Measurements from ENCODE around the gene GAPVD1.
"Not testable (repeated sequence)": the region's sequence is repeated elsewhere in the genome, so short reads cannot be mapped to it uniquely, and the experiment has no call there.

The GAPVD1 gene

DNA sequence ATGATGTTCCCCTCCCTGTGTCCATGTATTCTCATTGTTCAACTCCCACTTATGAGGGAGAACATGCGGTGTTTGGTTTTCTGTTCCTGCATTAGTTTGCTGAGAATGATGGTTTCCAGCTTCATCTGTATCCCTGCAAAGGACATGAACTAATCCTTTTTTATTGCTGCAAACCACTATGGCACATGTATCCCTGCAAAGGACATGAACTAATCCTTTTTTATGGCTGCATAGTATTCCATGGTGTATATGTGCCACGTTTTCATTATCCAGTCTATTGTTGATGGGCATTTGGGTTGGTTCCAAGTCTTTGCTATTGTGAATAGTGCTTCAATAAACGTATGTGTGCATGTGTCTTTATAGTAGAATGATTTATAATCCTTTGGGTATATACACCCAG is 54.7 kb downstream of the GAPVD1 start:
- not testable (repeated sequence) for DNase-seq

DNA sequence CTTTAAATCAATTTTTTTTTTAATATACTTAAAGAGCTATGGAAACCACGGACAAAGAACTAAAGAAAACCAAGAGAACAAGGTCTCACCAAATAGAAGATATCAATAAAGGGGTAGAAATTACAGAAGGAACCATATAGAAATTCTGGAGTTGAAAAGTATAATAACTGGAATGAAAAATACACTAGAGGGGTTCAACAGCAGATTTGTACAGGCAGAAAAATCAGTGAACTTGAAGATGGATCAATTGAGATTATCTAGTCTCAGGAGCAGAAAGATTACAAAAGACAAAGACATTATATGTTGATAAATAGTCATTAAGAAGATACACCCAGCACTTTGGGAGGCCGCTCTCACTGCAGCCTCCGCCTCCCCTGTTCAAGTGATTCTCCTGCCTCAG is 56.1 kb downstream of the GAPVD1 start:
- no peak for DNase-seq

DNA sequence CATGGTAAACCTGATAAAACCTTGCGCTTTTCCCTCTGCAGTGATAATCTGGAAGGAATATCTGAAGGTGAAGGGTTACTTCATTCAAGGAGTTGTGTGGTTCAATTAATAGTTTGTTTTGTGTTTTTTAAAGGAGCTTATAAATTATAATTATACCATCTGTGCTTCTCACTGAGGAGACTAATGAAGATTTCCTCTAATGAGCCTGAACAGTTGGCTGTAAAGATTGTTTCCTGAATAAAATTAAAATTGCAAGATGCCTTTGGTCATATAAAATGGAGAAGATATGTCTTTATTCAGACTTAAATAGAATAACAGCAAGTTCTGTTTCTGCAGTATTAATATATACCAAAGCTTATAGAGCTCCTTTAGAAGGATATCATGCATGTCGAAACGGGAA is 59.9 kb downstream of the GAPVD1 start:
- no peak for DNase-seq

DNA sequence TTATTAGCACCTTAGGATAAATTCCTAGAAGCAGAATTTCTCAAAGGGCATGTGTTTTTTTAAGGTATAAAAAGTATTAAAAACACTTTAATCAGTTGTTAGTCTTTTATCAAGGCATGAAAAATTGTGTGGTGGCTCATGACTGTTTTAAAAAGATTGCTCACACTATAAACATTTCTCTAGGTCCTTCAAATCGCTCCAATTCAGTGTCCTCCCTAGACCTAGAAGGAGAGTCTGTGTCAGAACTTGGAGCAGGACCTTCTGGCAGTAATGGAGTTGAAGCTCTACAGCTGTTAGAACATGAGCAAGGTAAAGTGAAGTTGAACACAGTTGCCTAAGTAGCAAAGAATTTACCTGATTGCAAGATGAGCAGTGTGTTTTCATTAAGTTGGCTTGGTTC is 62.0 kb downstream of the GAPVD1 start:
- DNase-seq = no peak

DNA sequence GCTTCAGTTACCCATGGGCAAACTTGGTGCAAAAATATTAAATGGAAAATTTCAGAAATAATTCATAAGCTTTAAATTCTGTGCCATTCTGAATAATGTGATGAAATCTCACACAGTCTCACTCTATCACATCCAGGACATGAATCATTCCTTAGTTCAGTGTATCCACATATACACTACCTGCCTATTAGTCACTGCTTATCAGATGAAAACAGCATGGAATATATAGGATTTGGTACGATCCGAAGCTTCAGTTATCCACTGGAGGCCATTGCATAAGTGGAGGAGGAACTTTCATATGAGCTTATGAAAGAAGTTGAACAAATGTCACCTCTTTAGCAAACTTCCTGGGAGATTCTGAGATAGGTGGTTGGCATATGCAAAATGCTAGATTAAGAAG is 64.2 kb downstream of the GAPVD1 start:
- no peak for DNase-seq

DNA sequence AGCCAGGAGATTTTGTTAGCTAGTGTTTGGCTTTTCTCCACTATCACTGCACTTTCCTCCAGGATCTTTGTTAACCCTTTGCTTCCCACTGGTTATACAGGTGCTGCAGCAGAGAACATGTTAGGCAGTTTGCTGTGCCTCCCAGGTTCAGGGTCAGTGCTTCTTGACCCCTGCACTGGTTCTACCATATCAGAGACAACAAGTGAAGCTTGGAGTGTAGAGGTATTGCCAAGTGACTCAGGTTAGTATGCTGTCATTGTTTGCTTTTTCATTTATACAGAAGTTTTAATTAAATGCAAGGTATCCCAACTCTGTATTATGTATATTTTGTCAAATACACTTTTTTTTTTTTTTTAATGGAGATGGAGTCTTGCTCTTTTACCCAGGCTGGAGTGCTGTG is 68.4 kb downstream of the GAPVD1 start:
- no peak for DNase-seq

DNA sequence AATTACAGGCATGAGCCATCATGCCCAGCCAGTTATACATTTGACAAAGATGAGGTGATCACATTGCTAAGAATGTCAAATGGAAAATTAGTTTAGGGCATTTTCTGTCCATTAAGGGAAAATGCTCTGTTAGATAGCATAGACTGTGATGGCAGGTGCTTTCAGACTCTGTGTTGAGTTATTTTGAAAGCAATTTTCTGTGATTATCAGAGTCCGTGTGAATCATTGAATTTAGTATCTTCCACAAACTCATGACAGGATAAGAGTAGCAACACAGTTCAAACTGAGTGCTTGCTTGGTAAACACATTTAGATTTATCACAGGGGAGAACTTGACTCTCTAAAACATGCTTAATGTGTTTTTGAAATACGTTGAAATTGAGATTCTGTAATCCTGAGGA is 69.0 kb downstream of the GAPVD1 start:
- DNase-seq = no peak

DNA sequence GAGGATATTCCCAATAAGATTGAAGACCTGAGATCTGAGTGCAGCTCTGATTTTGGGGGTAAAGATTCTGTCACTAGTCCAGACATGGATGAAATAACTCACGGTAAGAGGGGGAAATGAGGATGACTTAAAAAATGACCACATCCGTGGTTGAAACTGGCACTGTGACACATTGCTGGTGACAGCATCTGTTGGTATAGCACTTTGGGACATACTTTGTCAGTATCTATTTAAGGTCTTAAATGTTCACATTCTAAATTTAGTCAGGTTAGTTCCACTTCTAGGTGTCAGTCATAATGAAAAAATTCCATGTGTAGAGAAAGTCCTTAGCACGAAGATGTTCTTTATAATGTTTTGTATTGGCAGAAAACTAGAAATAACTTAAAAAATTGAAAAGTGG is 70.9 kb downstream of the GAPVD1 start:
- DNase-seq = peak; percentile 29

DNA sequence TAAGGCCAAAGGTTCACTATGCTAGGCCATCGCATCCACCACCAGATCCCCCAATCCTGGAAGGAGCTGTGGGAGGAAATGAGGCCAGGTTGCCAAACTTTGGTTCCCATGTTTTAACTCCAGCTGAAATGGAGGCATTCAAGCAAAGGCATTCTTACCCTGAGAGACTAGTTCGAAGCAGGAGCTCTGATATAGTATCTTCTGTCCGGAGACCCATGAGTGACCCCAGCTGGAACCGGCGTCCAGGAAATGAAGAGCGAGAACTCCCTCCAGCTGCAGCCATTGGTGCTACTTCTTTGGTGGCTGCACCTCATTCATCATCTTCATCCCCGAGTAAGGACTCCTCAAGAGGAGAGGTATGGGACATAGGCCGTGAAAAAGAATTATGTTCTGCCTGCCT is 75.6 kb downstream of the GAPVD1 start:
- no peak for DNase-seq

DNA sequence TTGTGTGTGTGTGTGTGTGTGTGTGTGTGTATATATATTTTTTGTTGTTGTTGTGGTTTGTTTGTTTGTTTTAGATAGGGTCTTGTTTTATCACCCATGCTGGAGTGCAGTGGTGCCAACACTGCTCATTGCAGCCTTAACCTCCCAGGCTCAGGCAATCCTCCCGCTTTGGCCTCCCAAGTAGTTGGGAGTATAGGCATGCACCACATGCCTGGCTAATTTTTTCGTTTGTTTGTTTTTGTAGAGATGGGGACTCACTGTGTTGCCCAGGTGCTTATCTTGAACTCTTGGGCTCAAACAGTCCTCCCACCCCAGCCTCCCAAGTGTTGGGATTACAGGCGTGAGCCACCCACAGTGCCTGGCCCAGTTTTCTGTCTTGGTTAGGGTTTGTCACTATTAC is 77.3 kb downstream of the GAPVD1 start:
- no peak for DNase-seq

DNA sequence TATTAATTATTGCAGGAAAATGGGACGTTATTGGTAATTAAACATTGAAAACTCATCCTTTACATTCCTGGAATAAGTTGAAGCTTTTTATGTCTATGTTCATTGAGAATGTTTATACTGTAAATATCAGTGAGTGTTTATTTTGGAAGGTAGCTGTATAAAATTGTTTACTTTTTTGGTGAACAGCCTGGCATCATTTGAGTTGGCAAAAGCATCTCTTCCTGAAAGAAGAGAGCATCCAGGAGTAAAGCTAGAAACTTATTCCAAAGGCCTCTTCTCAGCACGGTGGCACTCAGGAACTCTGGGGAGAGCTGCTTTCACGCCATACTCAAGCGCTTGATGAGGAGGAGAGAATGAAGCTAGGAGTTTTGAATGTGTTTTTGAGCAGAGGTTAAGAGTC is 79.9 kb downstream of the GAPVD1 start:
- no peak for DNase-seq

DNA sequence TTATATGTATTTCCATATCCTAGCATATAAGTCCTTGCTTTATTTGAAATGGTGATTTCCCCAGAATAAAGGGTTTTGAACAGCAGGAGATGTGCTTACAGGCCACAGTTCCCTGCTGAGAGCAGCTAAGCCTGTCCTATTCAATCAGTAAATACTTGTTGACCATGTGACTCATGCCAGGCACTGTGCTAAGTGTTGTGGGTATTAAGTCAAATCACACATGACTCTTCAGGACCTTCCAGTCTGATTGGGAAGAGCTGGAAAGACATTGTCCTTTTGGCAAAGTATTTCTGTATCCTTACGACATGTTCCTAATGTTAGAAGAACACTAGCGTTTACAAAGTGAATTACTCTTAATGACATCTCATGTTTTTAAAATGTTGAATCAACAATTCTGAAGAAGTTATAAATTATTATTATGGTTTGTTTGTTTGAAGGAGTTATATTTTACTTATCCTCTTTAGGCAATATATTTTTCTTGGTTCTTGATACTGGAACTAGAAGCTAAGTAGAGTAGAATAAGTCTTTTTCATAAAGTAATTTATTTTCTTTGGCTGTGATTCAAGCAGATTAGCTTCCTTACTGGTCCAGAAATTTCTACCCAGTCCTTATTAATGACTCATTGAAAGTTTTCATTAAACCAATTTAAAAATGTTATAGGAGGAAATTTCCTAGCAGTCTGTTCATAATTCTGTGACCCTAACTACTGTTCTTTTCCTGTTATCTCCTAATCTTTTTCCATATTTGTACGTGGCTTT is 82.1 kb downstream of the GAPVD1 start:
- DNase-seq = peak; percentile 52

DNA sequence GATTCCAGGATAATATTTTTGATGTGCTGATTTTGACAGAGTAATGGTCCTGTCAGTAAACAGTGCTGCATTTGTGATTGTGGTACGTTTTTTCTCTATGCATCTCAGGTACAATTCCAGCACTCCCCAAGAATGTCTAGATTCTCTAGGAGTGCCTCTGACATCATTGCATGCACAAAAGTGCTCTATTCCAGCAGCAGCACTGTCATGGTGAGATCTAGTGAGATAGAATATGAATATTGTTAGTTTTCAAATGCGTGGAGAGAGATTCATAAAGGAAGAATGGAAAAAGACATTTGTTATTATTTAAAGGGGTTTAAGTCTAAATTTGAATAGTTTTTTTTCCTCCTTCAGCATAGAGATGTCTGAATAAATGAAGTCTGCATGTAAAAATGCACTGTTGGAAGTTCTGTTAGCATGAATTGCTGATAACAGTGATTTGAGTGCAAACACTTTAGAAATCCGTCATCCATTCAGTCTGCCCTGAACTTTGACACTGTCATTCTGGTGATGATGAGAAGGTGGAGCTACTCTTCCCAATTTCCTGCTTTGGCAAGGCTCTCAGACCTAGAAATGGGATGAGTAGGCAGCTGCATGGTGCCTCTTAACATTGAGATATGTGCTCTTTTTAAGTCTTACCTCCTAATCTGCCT is 84.6 kb downstream of the GAPVD1 start:
- DNase-seq = no peak

DNA sequence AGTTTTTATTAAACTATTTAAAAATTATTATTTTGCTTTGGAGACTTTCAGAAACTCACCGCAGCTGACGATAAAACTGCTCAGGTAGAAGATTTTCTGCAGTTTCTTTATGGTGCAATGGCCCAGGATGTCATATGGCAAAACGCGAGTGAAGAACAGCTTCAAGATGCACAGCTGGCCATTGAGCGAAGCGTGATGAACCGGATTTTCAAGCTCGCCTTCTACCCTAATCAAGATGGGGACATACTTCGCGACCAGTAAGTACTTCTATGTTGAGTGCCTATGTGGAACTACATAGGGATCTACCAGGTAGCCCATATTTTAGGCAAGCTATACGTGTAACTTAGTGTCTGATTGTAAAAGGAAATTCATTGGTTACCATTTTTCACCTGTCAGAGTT is 94.0 kb downstream of the GAPVD1 start:
- no peak for DNase-seq

DNA sequence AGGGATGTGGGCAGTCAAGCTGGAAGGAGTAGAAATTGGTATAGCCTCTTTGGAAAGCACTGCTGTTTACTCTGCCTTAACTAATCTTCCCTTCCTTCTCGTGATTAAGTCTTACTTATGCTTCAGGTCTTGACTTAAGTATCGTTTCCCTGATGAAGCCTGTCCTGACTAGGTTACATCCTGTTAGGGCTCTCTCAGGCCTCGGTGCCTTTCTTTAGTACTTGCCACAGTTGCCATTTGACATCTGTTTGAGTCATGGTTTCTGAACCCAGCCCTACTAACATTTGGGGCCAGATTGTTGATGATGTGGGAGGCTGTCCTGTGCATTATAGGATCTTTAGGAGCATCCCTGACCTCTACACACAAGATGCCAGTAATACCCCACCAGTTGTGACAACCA is 94.4 kb downstream of the GAPVD1 start:
- DNase-seq = no peak

DNA sequence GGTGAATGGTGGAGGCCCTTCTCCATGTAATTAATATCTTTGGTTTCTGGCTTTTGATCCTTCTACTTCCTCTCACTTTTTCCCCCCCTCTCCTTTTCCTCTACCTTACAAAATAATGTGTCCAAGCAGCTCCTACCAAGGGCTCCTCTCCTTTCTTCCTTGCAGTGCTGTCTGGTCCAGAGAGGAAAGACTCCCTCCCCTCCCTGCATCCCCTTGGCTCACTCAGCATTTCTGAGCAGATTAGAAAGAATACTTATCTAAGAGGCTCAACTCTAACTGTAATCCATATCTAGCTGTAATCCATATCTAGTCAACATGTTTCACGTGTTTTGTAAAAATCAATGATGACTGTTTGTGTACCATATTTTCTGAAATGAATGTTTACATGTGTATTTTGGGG is 97.4 kb downstream of the GAPVD1 start:
- no peak for DNase-seq

DNA sequence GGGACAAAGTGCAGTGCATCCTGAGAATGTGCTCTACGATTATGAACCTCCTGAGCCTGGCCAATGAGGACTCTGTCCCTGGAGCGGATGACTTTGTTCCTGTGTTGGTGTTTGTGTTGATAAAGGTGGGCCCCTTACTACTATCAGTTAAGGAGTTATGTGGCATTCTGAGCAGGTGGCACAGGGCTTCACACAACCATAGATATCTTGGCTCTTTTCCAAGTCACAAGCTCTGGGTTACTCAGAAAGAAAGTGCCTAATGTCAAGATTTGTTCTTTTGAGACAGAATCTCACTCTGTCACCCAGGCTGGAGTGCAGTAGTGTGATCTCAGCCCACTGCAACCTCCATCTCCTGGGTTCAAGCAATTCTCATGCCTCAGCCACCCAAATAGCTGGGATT is 99.0 kb downstream of the GAPVD1 start:
- DNase-seq = no peak

DNA sequence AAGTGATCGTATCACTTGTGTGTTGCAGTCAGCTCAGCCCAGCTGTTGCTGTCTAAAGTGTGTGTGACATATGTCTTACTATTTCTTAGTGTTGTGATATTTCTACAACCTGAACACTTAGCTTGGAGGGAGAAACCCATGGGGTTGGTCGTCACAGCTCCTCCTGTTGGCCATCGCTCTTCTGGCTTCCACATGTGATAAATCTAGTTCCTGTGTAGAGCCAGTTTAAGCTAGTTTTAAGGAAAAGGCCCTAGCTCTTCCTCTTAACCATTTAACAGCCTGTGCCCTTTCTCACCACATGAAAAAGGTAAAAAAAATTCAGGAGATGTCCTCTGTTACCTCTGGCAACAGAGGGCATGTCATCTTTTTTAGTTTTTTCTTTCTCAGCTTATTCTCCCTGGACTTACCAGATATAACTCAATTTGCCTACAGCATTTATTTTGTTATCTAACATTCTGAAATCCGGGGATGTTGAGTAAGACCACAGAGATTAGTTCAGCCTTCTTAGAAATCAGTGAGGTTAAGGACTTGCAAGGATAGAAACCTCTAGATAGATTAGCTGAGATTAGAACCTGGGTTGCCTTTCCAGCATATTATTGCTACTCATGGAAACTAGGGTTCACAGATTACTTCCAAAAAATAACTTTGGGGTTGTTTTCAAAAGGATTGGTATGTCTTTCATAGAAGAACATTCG is 100.4 kb downstream of the GAPVD1 start:
- DNase-seq = peak; percentile 8

DNA sequence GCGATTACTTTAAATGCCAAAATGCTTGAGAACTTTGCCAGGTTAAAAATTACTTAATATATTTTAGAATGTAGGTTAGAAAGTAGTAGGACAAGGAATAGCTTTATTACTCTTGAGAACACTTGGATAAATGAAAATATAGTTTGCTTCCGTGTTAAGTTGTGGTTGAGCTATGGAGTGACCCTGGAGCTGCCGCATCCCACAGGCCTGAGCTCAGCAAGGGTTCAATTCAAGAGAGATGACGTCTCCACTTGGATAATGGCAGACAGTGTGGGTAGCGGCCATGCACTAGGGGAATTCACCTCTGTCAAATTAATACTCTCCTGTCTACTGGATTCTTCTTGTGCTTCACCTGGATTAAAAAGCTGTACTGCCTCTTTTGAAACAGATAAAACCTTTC is 105.0 kb downstream of the GAPVD1 start:
- no peak for DNase-seq

DNA sequence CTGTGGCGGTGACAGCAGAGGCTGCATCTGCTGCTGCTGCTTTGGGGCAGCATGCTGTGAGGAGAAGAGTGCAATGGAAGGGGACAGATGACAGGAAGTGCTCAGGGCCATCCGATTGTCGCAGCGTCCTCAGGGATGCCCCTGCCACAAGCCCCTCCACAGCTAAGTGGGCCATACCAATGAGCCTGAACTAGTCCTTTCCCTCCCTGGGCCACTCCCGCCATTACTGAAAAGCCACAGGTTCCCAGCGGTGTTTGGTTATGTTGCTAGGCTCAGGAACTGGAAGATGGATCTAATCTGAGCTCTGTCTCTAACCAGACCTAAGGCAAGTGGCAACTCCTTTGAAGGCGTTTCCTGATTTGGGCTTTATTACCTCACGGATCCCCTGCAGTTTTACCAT is 109.2 kb downstream of the GAPVD1 start:
- no peak for DNase-seq

DNA sequence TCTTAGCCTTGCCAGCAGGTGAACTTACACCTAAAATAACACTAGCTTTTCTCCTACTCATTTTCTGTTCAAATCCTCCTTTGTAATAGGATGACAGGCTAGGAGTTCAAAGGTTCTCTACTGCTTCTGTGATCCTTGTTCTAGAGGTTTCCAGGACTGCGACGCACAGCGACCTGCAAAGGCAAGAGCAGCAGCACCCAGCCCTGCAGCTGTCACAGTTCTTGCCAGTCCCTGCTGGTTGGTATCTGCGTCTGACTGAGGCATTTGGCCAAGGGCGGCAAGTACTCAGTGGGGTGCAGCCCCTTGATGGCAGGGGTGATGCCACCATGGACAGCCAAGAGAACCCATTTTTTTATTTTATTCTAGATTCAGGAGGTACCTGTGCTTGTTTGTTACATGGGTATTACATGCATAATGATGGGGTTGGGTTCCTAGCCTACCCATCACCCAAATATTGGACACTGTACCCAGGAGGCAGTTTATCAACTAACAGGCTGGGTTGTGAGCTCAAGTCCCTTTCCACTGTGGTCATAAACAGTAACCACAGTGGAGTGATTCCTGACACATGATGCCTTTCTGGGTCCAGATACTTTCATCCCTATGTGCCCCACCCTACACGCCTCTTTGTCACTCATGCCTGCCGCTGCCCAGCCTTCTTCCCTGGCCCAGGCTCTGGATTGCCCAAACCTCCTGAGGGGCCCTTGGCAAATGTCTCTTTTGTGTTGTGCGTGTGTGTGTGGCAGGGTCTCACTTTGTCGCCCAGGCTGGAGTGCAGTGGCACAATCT is 111.0 kb downstream of the GAPVD1 start:
- DNase-seq = no peak

DNA sequence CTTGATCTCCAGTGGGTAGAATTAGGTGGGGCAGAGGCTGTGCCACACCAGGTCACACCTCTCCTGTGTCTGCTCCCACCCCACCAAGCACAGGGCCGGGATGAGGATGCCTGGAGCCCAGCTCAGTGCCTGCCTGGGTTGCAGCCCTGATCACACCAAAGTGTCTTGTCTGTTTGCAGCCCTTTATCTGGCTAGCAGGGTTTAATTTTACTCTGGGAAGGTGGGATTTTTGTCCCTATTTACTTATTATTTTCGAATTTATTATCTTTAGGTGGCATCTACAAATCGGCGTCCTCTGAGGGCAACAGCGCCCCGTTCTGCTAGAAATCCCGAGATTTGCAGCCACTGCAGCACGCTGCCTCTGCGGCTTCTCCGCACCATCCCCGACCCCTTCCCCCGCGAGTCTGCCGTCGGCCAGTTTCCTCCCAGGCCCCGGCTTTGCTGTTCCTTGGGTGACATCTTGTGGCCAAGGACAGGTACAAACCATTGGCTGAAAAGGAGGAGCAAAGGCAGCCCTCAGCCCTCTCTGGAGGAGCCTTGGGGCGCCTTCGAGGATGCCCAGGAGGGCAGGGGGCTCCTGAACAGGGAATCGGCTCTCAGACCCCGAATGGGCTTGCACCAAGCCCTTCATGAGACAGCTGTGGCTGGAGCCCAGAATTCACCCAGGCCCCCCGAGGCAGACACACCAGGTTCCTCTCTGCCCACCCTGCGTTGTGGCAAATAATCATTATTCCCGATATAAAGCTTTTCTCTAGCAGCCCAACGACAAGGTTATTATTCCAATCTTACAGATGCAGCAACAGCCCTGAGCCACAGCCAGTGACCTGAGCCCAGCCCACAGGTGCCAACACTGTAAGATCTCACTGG is 113.0 kb downstream of the GAPVD1 start:
- peak; percentile 77 for DNase-seq
